ENCODE data around the gene ENTPD3.

GRCh38 chr3:40422861-40423260 lies 35.9 kb downstream of the ENTPD3 start:
- TF ChIP-seq POLR2AphosphoS5 (IDR thresholded peaks at IDR 0.05): no peak
- no peak for TF ChIP-seq CTCF (IDR thresholded peaks at IDR 0.05)
- TF ChIP-seq EP300 (IDR thresholded peaks at IDR 0.05): no peak
- no peak for TF ChIP-seq POLR2A (IDR thresholded peaks at IDR 0.05)
